ENCODE data around the gene NKG7.

The NKG7 gene

GRCh38 chr19:51396175-51396574, 23.7 kb upstream of the NKG7 start:
- Histone ChIP-seq H3K4me2 (peak overlapping the region in 6 of 11 experiments; percentile 81 to 91 (median 85); a peak in 4 of 22 replicates), H3K9me3 (replicated peaks in 1 of 11) (peaks cover 0 to 12% (median 2%) of the 10 kb centered on the region in 11 experiments; a peak in 16 of 22 replicates), H3K4me3 (no peak overlapping the region), H3K36me3 (no peaks in the 10 kb centered on the region), H3K4me1 (peaks cover 19 to 44% (median 26%) of the 10 kb centered on the region in 10 experiments; a peak in 19 of 20 replicates), H3K27ac (peak overlapping the region in 3 of 11 experiments; percentile 15 to 94 (median 87); a peak in 5 of 22 replicates), H3K27me3 (no peaks in the 10 kb centered on the region), H3K9ac (peak overlapping the region in 1 of 11 experiments; percentile 7; a peak in 1 of 22 replicates), H4K20me1 (no peaks in the 10 kb centered on the region)
- TF ChIP-seq Cebpa-rat (IDR thresholded peaks at IDR 0.05) = no peak

DNA sequence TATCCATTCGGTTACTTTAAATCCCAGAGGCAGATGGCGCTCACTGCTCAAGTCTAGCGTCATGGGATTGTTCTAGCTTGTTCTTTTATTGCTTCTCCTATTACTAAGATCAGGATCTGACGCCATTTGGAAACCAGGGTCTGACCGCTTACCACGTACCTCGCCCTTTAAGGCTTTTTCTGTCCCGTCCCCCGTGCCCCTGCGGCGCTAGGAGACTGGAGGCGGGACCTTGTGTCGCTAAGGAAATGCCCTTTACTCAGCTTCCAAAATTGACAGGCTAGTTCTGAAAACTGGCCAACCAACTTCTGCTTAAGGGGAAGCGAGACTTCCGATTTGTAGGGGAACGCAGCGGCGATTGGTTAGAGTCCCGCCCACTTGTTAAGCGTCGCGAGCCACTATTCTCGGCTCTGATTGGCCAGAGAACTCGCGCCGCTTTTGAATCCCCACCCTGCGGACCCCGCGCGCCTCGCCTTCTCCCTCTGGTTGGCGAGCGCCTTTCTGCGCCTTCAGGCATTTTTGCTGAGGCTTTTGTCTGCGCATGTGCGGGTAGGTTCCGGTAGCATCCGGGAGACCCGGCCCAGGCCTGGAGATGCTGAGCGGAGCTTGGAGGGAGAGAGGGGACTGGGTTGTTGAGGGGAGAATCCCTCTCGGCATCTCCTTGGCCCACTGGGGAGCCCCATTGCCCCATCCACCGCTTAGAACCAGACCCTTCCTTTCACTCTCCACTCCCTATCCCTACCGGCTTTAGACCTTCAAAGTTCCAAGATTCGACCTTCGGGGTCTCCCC, 21.8 kb upstream of the NKG7 start:
- H3K9ac ChIP-seq = peak overlapping the region; percentile 64 to 89 (median 82); a peak in 21 of 22 replicates
- peak overlapping the region; percentile 62 to 94 (median 87) for H3K27ac ChIP-seq
- peak overlapping the region; percentile 47 to 72 (median 60) for H3K4me3 ChIP-seq
- H3K4me2 ChIP-seq = peak overlapping the region; percentile 81 to 92 (median 85)
- peaks cover 20 to 47% (median 35%) of the 10 kb centered on the region in 10 experiments; a peak in 19 of 20 replicates for H3K4me1 ChIP-seq
- H3K36me3 ChIP-seq = no peaks in the 10 kb centered on the region
- H3K9me3 ChIP-seq (replicated peaks in 1 of 11) = 0 out of 22 replicates have a peak, but pooled peaks cover 0 to 7% (median 0%) of the 10 kb centered on the region in 11 experiments
- no peaks in the 10 kb centered on the region for H3K27me3 ChIP-seq
- H4K20me1 ChIP-seq = no peaks in the 10 kb centered on the region
- TF ChIP-seq Cebpa-rat (IDR thresholded peaks at IDR 0.05) = no peak

DNA sequence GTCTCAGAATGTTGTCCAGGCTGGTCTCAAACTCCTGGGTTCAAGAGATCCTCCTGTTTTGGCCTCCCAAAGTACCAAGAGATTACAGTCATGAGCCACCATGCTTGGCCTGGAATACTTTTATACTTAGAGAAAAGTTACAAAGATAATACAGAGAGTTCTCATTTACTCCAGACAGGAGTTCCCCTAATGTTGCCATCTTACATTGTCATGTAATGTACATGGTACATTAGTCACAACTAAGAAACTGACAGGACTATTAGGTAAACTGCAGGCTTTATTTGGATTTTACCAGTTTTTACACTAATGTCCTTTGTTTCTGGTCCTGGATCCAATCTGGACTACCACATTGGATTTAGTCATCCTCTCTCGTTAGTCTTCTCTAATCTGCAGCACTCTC, 20.2 kb upstream of the NKG7 start:
- Histone ChIP-seq H3K4me2 (no peak overlapping the region), H3K36me3 (no peaks in the 10 kb centered on the region), H3K4me3 (no peak overlapping the region), H3K27me3 (no peaks in the 10 kb centered on the region), H3K4me1 (peaks cover 20 to 44% (median 35%) of the 10 kb centered on the region in 10 experiments; a peak in 19 of 20 replicates), H3K27ac (no peak overlapping the region), H4K20me1 (no peaks in the 10 kb centered on the region), H3K9ac (no peak overlapping the region), H3K9me3 (replicated peaks in 1 of 11) (0 out of 22 replicates have a peak, but pooled peaks cover 0 to 7% (median 0%) of the 10 kb centered on the region in 11 experiments)
- no peak for TF ChIP-seq Cebpa-rat (IDR thresholded peaks at IDR 0.05)

- Histone ChIP-seq H4K20me1 (no peaks in the 10 kb centered on the region), H3K4me1 (peaks cover 20 to 44% (median 34%) of the 10 kb centered on the region in 10 experiments; a peak in 19 of 20 replicates), H3K27me3 (no peaks in the 10 kb centered on the region), H3K4me2 (peak overlapping the region; percentile 19 to 57 (median 38); a peak in 19 of 22 replicates), H3K9me3 (replicated peaks in 1 of 11) (0 out of 22 replicates have a peak, but pooled peaks cover 0 to 7% (median 0%) of the 10 kb centered on the region in 11 experiments), H3K9ac (peak overlapping the region in 8 of 11 experiments; percentile 15 to 50 (median 37); a peak in 6 of 22 replicates), H3K4me3 (0 out of 20 replicates have a peak overlapping the region, but pooled peaks of 1 of the 10 experiments have one; percentile 7), H3K36me3 (no peaks in the 10 kb centered on the region), H3K27ac (peak overlapping the region; percentile 8 to 78 (median 65); a peak in 21 of 22 replicates)
- no peak for TF ChIP-seq Cebpa-rat (IDR thresholded peaks at IDR 0.05)
Observed at GRCh38 chr19:51391073-51391611, 18.7 kb upstream of the NKG7 start.

DNA sequence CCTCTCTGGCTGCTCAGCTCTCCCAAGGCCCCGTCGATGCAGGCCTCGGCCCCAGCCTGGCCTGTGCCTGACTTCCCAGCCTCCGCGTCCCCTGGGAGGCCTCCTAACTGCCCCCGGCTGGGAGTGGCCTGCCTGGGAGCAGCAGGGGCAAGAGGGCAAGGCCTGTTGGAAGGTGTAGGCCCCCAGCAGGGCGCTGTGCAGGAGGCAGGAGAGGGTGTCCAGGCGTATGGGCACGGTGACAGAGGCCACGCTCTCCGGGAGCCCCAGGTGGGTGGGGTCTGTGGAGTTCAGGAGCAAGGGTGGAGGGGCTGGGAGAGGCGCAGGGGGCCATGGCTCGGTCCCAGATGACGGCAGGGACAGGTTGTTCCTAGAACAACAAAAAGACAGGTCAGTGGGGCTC, 16.7 kb upstream of the NKG7 start:
- H3K4me2 ChIP-seq = no peak overlapping the region
- H4K20me1 ChIP-seq = no peaks in the 10 kb centered on the region
- no peaks in the 10 kb centered on the region for H3K36me3 ChIP-seq
- H3K4me3 ChIP-seq = no peak overlapping the region
- H3K27ac ChIP-seq = no peak overlapping the region
- no peak for TF ChIP-seq Cebpa-rat (IDR thresholded peaks at IDR 0.05)
- no peak overlapping the region for H3K9ac ChIP-seq
- H3K4me1 ChIP-seq = peaks cover 11 to 31% (median 17%) of the 10 kb centered on the region in 10 experiments; a peak in 17 of 20 replicates
- no peaks in the 10 kb centered on the region for H3K9me3 ChIP-seq (replicated peaks in 1 of 11)
- no peaks in the 10 kb centered on the region for H3K27me3 ChIP-seq

- Histone ChIP-seq H3K9me3 (replicated peaks in 1 of 11) (no peaks in the 10 kb centered on the region), H3K27me3 (no peaks in the 10 kb centered on the region), H3K4me1 (peaks cover 1 to 20% (median 11%) of the 10 kb centered on the region in 10 experiments; a peak in 13 of 20 replicates), H3K4me3 (no peak within 1 kb of the TSS), H3K27ac (no peak within 1 kb of the TSS), H3K9ac (no peak within 1 kb of the TSS), H4K20me1 (no peaks in the 10 kb centered on the region), H3K4me2 (no peak within 1 kb of the TSS), H3K36me3 (no peaks in the 10 kb centered on the region)
- no peak for TF ChIP-seq Cebpa-rat (IDR thresholded peaks at IDR 0.05)
Observed at GRCh38 chr19:51387924-51388389, 15.5 kb upstream of the NKG7 start, which contains the start of gene LIM2. LIM2 (minus strand) TSS chr19:51387974; CDS start chr19:51387443, 531 bp downstream.

DNA sequence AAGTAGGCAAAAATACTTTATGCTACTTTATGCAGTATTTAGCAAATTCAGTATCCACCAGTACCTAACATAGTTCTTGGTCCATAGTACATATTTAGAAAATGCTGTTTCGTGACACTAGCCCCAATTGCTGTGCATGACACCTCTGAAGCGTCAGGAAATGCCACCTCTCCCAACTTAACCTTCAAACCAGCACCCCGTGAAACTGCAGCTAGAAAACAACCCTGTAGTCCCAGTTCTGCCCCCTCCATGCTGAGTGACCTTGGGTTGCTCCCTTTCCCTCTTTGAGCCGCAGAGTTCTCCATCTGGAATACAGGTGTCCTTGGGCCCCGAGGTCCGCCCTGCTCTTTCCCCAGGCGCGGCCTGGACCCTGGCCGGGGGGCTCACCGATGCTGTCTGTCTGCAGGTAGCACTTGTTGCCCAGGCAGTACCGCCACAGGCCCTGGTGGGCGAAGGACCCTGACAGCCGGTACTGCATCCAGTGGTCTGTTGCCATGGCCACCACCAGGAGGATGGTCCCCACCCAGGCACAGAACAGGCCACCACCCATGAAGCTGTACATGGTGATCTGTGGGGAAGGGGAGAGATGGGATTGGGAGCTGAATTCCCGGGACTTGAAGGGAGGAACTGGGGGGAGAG, 14.5 kb upstream of the NKG7 start:
- Histone ChIP-seq H3K27me3 (no peaks in the 10 kb centered on the region), H3K9ac (no peak overlapping the region), H4K20me1 (no peaks in the 10 kb centered on the region), H3K36me3 (no peaks in the 10 kb centered on the region), H3K4me3 (no peak overlapping the region), H3K4me1 (peaks cover 0 to 17% (median 11%) of the 10 kb centered on the region in 10 experiments; a peak in 13 of 20 replicates), H3K27ac (no peak overlapping the region), H3K4me2 (no peak overlapping the region), H3K9me3 (replicated peaks in 1 of 11) (peaks cover 0 to under 1% (median under 1%) of the 10 kb centered on the region in 11 experiments; a peak in 7 of 22 replicates)
- TF ChIP-seq Cebpa-rat (IDR thresholded peaks at IDR 0.05) = no peak

DNA sequence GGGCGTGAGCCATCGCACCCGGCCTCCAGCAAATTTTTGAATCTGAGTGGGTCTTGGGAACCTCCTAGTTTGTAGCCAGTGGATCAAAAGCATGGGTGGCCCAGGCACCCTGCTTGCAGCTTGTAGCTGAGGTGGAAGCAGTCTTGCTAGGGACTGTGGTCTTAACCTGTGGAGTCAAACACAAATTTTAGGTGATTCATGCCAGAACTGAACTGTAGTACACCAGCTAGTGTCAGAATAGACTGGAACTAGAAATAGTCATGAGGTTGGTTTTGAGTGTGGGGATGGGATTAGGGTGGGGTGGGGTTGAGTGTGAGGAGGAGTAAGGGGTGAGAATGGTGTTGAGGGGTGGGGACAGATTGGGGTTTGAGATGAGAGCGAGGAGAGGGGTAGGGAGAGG, 9.6 kb upstream of the NKG7 start:
- Histone ChIP-seq H3K27me3 (no peaks in the 10 kb centered on the region), H4K20me1 (no peaks in the 10 kb centered on the region), H3K36me3 (no peaks in the 10 kb centered on the region; a peak in 1 of 22 replicates), H3K4me1 (peaks cover 0 to 38% (median 28%) of the 10 kb centered on the region in 10 experiments; a peak in 17 of 20 replicates), H3K4me3 (no peak overlapping the region), H3K27ac (no peak overlapping the region), H3K4me2 (no peak overlapping the region), H3K9me3 (replicated peaks in 1 of 11) (peaks cover 6 to 14% (median 12%) of the 10 kb centered on the region in 11 experiments; a peak in 21 of 22 replicates), H3K9ac (no peak overlapping the region)
- no peak for TF ChIP-seq Cebpa-rat (IDR thresholded peaks at IDR 0.05)
